ENCODE measurements around the gene SLIT3. TPM values are rescaled to one million over a fixed set of nuclear protein-coding genes. Genes with fewer than 3 reads are reported as not detected.

The SLIT3 gene
- total and polyA plus RNA-seq, 10 of the 15 experiments (the other 5 are each of a cell fraction or from before 2014, with no cell fraction given), result 0.05 TPM; not detected in 9

DNA sequence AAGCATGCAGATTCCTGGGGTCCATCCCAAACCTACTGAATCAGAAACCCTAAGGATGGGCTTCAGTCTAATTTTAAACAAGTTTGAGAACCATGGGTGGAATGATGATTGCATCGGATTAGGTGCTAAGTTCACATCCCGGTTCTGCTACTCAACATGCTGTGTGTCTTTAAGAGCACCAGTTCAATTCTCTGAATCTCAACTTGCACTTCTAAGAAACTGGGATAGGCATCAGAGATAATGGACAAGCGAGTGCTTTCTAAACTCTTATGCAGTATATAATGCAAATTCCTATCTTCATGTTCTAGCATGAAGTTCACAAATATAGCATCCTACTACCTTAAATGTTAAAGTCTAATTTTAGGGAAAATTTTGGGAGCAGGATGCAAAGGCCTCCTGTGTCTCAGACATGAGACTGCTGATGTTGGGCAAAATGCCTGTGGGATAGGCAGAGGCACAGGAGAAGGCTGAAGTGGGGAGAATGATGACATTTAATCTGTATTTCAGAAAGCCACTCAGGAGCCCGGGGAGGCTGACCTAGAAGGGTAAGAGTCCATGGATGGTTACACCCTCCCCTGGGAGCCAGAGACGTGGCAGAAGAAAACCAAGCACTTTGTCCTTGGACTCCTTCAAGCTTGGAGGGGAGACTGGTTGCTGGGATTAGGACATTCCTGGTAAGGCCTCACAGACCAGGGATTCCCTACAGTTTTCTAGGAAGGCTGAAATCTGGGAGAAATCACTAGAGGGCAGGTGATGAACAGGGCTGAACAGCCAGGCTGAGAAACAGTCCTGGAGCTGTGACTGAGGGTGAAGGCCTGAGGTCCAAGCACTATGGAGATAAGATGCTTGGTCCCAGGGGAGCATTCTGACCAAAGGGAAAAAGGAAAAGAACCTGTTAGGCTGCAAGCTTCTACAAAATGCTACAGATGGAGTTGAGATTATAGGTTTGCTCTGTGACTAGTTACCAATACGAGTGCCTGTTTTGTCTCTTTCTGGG lies 409.8 kb downstream of the SLIT3 start (continued):
- TF ChIP-seq ZNF592 (IDR thresholded peaks at IDR 0.05) (no peak), CHD4 (IDR thresholded peaks at IDR 0.05) (no peak), RBBP5 (conservative IDR thresholded peaks at IDR 0.05) (no peak)

GRCh38 chr5:168889039-168889438 lies 411.9 kb downstream of the SLIT3 start:
- DNase-seq (ENCODE audit: low read depth, low spot score) (no peak), FAIRE-seq (no peak), ATAC-seq (no peak)
- Histone ChIP-seq H3K9ac (ENCODE audit: control insufficient read depth, insufficient read depth, low read length) (no peak overlapping the region), H3K36me3 (ENCODE audit: control insufficient read depth in 2 of 2, insufficient read depth in 2 of 2, low read length in 1 of 2) (no peaks in the 10 kb centered on the region), H3K9me3 (replicated peaks; ENCODE audit: control insufficient read depth, insufficient read depth, low read length) (no peaks in the 10 kb centered on the region), H3K27me3 (replicated peaks in 1 of 2; ENCODE audit: control insufficient read depth in 2 of 2, insufficient read depth in 2 of 2, low read length in 1 of 2) (peaks cover 0 to 3% of the 10 kb centered on the region in 2 experiments; a peak in 1 of 4 replicates), H2AFZ (ENCODE audit: control insufficient read depth, low read depth, low read length) (no peak overlapping the region), H3K4me3 (no peak overlapping the region), H3K27ac (ENCODE audit: control insufficient read depth, insufficient read depth) (no peak overlapping the region), H3K4me2 (ENCODE audit: control insufficient read depth, insufficient read depth) (no peak overlapping the region), H4K20me1 (ENCODE audit: control insufficient read depth, insufficient read depth) (no peaks in the 10 kb centered on the region), H3K79me2 (ENCODE audit: control insufficient read depth, insufficient read depth, low read length) (no peaks in the 10 kb centered on the region), H3K4me1 (ENCODE audit: control insufficient read depth, insufficient read depth, low read length) (no peaks in the 10 kb centered on the region)
- in situ Hi-C loops (cut with MboI), result no loop called here
- ChIA-PET RAD21 (ENCODE audit: unreplicated experiment) (no interaction called here), POLR2A (no interaction called here), CTCF (no interaction called here), SMC1A (ENCODE audit: uncharacterized antibody, unreplicated experiment) (no interaction called here)
- BruUV-seq (replicated peaks), result no TSS peak
- intact Hi-C loops (cut with micrococcal nuclease; ENCODE audit: unreplicated experiment), result no loop called here
- WGBS (ENCODE audit: insufficient coverage, insufficient replicate concordance, low lambda C conversion rate, missing lambda C conversion rate), result 92% methylated on average over 1 of the region's 1 CpG
- TF ChIP-seq SUZ12 (IDR thresholded peaks at IDR 0.05; ENCODE audit: unreplicated experiment), result no peak
- no peak for TF ChIP-seq CREB1 (IDR thresholded peaks at IDR 0.05; ENCODE audit: low read depth)
- TF ChIP-seq, protein P1, sequence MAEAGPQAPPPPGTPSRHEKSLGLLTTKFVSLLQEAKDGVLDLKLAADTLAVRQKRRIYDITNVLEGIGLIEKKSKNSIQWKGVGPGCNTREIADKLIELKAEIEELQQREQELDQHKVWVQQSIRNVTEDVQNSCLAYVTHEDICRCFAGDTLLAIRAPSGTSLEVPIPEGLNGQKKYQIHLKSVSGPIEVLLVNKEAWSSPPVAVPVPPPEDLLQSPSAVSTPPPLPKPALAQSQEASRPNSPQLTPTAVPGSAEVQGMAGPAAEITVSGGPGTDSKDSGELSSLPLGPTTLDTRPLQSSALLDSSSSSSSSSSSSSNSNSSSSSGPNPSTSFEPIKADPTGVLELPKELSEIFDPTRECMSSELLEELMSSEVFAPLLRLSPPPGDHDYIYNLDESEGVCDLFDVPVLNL (IDR thresholded peaks at IDR 0.05; ENCODE audit: low read depth, low read length), result no peak
- no peak for TF ChIP-seq BACH1 (IDR thresholded peaks at IDR 0.05; ENCODE audit: borderline replicate concordance)
- TF ChIP-seq, protein P2, sequence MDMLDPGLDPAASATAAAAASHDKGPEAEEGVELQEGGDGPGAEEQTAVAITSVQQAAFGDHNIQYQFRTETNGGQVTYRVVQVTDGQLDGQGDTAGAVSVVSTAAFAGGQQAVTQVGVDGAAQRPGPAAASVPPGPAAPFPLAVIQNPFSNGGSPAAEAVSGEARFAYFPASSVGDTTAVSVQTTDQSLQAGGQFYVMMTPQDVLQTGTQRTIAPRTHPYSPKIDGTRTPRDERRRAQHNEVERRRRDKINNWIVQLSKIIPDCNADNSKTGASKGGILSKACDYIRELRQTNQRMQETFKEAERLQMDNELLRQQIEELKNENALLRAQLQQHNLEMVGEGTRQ (IDR thresholded peaks at IDR 0.05; ENCODE audit: borderline replicate concordance, low read depth, low read length), result no peak
- TF ChIP-seq MEF2B (IDR thresholded peaks at IDR 0.05; ENCODE audit: partially characterized antibody, poor library complexity, severe bottlenecking), result no peak
- TF ChIP-seq MYB (IDR thresholded peaks at IDR 0.05; ENCODE audit: borderline replicate concordance, low read depth, low read length), result no peak
- TF ChIP-seq CHD4 (IDR thresholded peaks at IDR 0.05), result no peak
- TF ChIP-seq RELA (IDR thresholded peaks at IDR 0.05; ENCODE audit: borderline replicate concordance, partially characterized antibody), result no peak
- no peak for TF ChIP-seq RFX5 (IDR thresholded peaks at IDR 0.05; ENCODE audit: low read depth, low read length)
- TF ChIP-seq SRF (IDR thresholded peaks at IDR 0.05; ENCODE audit: low read depth in 2 of 2, low read length in 2 of 2), result no peak
- no peak for TF ChIP-seq NFYA (IDR thresholded peaks at IDR 0.05; ENCODE audit: borderline replicate concordance, low read depth, low read length)
- no peak for TF ChIP-seq TARDBP (IDR thresholded peaks at IDR 0.05; ENCODE audit: borderline replicate concordance)
- no peak for TF ChIP-seq DPF2 (IDR thresholded peaks at IDR 0.05)
